ENCODE measurements around the gene OCA2. TPM values are rescaled to one million over a fixed set of nuclear protein-coding genes. Genes with fewer than 3 reads are reported as not detected.

OCA2 gene
- total and polyA plus RNA-seq, 2 of the 8 experiments (the other 6 are each of a cell fraction or from before 2014, with no cell fraction given), result 0.20 TPM

DNA sequence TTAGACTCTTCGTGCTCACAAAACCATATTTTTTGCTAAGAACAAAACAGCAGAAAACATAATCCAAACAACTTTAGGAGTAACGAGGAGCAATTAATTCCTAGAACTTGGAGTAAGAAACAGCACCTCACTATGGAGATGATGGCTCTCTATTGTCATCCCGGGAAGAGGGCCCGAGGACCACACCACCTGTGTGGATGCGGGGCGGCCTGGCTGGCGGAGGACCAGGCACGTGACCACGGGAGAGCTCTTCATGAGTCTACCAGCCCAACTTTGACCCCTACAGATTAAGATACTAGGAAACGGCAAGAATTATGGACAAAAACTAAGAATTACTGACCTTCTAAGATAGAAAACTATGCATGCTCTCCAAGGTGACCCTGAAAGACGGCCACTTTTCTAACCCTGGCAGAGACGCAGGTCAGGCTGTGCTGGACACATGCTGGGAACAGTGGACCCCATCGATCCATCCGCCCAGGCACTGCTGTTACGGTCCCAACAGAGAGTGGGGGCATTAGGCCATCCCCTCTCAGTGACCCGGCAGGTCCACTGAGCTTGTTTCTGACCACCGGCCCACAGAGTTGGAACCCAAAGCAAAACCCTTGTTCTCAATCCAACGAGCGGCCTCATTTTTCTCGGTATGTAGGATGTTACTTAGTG, 13.1 kb upstream of the OCA2 start (continued):
- TF ChIP-seq CTCF (IDR thresholded peaks at IDR 0.05; ENCODE audit: control extremely low read depth in 1 of 3, insufficient read depth in 1 of 3, low read depth in 1 of 3, low read length in 3 of 3) (no peak), CHD1 (IDR thresholded peaks at IDR 0.05; ENCODE audit: low read depth, low read length) (no peak), SIRT6 (IDR thresholded peaks at IDR 0.05; ENCODE audit: low read length) (no peak)
- TF ChIP-seq, protein P1, sequence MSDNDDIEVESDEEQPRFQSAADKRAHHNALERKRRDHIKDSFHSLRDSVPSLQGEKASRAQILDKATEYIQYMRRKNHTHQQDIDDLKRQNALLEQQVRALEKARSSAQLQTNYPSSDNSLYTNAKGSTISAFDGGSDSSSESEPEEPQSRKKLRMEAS (IDR thresholded peaks at IDR 0.05), result no peak

Data from H1 (cell line).